Astrocyte (in vitro differentiated cells and primary cell): ENCODE results near the gene DIAPH2. TPM values are rescaled to one million over a fixed set of nuclear protein-coding genes. Genes with fewer than 3 reads are reported as not detected.

Experiments used
- DNase-seq: peaks from one replicate; pipeline ENCODE4 v3.0.0-alpha.2; 2010; ENCODE audit warnings: low read depth
- FAIRE-seq: peaks from 2 replicates; lab custom pipeline; 2011; peaks lifted over from hg19 to GRCh38; lab: Jason Lieb, UNC
- H2AFZ ChIP-seq: 2 replicates; pipeline ENCODE4 v1.6.0; 2012; ENCODE audit warnings: low read depth, low read length, inconsistent platforms
- H3K27ac ChIP-seq: 2 replicates; pipeline ENCODE4 v1.5.1; 2011; ENCODE audit warnings: low read depth, low read length, inconsistent platforms
- H3K27me3 ChIP-seq: 2 replicates; pipeline ENCODE4 v1.6.0; 2011; ENCODE audit warnings: low read length, inconsistent platforms; ENCODE audit not compliant: insufficient read depth
- H3K36me3 ChIP-seq: 2 replicates; pipeline ENCODE4 v1.5.1; 2011; ENCODE audit warnings: low read length, inconsistent platforms; ENCODE audit not compliant: insufficient read depth
- H3K4me1 ChIP-seq: 2 replicates; pipeline ENCODE4 v1.5.1; 2011; ENCODE audit warnings: low read length, inconsistent platforms; ENCODE audit not compliant: insufficient read depth
- H3K4me2 ChIP-seq: 2 replicates; pipeline ENCODE4 v1.6.0; 2012; ENCODE audit warnings: low read length, inconsistent platforms
- H3K4me3 ChIP-seq: 2 replicates; pipeline ENCODE4 v1.5.1; 2011; ENCODE audit warnings: low read depth, mild to moderate bottlenecking, low read length, inconsistent platforms; ENCODE audit not compliant: insufficient read depth
- H3K79me2 ChIP-seq: 2 replicates; pipeline ENCODE4 v1.6.0; 2012; ENCODE audit warnings: mild to moderate bottlenecking, low read length, inconsistent platforms; ENCODE audit not compliant: insufficient read depth
- H3K9ac ChIP-seq: 2 replicates; pipeline ENCODE4 v1.6.0; 2012; ENCODE audit warnings: mild to moderate bottlenecking, low read length, inconsistent platforms
- H3K9me3 ChIP-seq: 2 replicates; pipeline ENCODE4 v1.5.1; 2012; ENCODE audit warnings: low read depth, mild to moderate bottlenecking, low read length, inconsistent platforms; ENCODE audit not compliant: insufficient read depth
- H4K20me1 ChIP-seq: 2 replicates; pipeline ENCODE4 v1.6.0; 2012; ENCODE audit warnings: low read length, inconsistent platforms; ENCODE audit not compliant: insufficient read depth
- H3K27ac Mint-ChIP-seq: one replicate; pipeline ENCODE4 v1.8.0; 2021; ENCODE audit warnings: mild to moderate bottlenecking, mixed read lengths; ENCODE audit not compliant: unreplicated experiment
- H3K27me3 Mint-ChIP-seq: one replicate; pipeline ENCODE4 v1.8.0; 2021; ENCODE audit warnings: low read depth, mixed read lengths; ENCODE audit not compliant: unreplicated experiment
- H3K36me3 Mint-ChIP-seq: one replicate; pipeline ENCODE4 v1.8.0; 2021; ENCODE audit warnings: low read depth, mixed read lengths; ENCODE audit not compliant: unreplicated experiment
- H3K4me1 Mint-ChIP-seq: one replicate; pipeline ENCODE4 v1.8.0; 2021; ENCODE audit warnings: low read depth, mixed read lengths; ENCODE audit not compliant: unreplicated experiment
- H3K4me3 Mint-ChIP-seq: one replicate; pipeline ENCODE4 v1.8.0; 2021; ENCODE audit warnings: mild to moderate bottlenecking, moderate library complexity, mixed read lengths; ENCODE audit not compliant: unreplicated experiment
- H3K9me3 Mint-ChIP-seq: one replicate; pipeline ENCODE4 v1.8.0; 2021; ENCODE audit warnings: mild to moderate bottlenecking, mixed read lengths; ENCODE audit not compliant: unreplicated experiment
- EZH2 ChIP-seq: IDR thresholded peaks from 2 replicates; pipeline ENCODE4 v1.6.1; 2012; ENCODE audit warnings: mild to moderate bottlenecking, low read length, inconsistent platforms; ENCODE audit not compliant: insufficient read depth
- total RNA-seq: library from RNA; stranded (reverse); gene quantifications from 2 replicates; pipeline ENCODE4 v1.2.1, GENCODE V29; 2021
- TF ChIP-seq, protein P1 (sequence below): IDR thresholded peaks from 2 replicates; pipeline ENCODE4 v1.5.1; 2011; ENCODE audit warnings: low read depth, mild to moderate bottlenecking, inconsistent platforms, low read length, moderate library complexity; ENCODE audit not compliant: insufficient read depth

DIAPH2 gene
- total RNA-seq, 1 donor from 2014 or later = 9.8 TPM

DNA sequence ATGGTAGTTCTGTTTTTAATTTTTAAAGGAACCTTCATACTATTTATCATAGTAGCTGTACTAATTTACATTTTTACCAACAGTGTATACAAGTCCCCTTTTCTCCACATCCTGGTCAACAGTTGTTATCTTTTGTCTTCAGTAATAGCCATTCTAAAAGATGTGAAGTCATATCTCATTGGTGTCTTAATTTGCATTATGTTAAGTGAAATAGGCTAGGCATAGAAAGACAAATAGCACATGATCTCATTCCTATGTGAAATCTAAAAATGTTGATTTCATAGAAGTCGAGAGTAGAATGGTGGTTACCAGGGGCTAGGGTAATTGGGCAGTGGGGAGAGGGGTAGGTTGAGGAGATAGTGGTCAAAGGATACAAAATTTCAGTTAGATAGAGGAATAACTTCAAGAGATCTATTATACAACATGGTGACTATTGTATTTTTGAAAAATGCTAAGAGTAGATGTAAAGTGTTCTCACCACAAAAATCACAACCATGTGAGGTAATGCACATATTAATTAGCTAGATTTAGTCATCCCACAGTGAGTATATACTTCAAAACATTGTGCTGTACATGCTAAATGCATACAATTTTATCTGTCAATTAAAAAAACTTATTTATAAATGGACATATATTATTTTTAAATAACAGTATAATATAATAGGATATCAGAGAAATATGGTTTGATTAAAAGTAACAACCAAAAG lies 58.9 kb downstream of the DIAPH2 start:
- Histone ChIP-seq H3K36me3 (no peaks in the 10 kb centered on the region), H3K4me3 (no peak overlapping the region), H3K79me2 (no peaks in the 10 kb centered on the region), H4K20me1 (no peaks in the 10 kb centered on the region), H3K9me3 (no peaks in the 10 kb centered on the region), H3K27me3 (no peaks in the 10 kb centered on the region), H3K9ac (no peak overlapping the region), H2AFZ (no peak overlapping the region), H3K27ac (no peak overlapping the region), H3K4me1 (no peaks in the 10 kb centered on the region), H3K4me2 (no peak overlapping the region)
- no peaks in the 10 kb centered on the region for H3K9me3 Mint-ChIP-seq
- no peak overlapping the region for H3K4me3 Mint-ChIP-seq
- TF ChIP-seq, protein P1, sequence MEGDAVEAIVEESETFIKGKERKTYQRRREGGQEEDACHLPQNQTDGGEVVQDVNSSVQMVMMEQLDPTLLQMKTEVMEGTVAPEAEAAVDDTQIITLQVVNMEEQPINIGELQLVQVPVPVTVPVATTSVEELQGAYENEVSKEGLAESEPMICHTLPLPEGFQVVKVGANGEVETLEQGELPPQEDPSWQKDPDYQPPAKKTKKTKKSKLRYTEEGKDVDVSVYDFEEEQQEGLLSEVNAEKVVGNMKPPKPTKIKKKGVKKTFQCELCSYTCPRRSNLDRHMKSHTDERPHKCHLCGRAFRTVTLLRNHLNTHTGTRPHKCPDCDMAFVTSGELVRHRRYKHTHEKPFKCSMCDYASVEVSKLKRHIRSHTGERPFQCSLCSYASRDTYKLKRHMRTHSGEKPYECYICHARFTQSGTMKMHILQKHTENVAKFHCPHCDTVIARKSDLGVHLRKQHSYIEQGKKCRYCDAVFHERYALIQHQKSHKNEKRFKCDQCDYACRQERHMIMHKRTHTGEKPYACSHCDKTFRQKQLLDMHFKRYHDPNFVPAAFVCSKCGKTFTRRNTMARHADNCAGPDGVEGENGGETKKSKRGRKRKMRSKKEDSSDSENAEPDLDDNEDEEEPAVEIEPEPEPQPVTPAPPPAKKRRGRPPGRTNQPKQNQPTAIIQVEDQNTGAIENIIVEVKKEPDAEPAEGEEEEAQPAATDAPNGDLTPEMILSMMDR = no peak
- FAIRE-seq (no peak), DNase-seq (no peak)
- H3K36me3 Mint-ChIP-seq = no peaks in the 10 kb centered on the region
- H3K27me3 Mint-ChIP-seq = no peaks in the 10 kb centered on the region
- no peaks in the 10 kb centered on the region for H3K4me1 Mint-ChIP-seq
- H3K27ac Mint-ChIP-seq = no peak overlapping the region

DNA sequence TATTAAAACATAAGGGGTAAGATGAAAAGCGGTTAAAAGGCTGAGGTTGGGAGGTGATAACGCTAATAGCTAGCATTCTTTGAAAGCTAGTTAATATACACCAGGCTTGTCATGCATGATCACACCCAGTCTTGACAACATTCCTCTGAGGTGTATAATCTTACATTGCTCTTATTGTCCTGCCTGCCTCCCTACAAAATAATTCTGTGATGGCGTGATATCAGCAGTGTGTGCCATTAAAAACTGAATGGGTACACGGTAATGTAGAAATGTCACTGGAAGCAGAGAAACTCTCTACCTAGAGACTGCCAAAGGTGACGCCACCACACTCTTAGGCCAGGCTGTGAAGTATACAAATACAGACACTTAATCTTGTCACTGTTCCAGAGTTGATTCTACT lies 68.1 kb downstream of the DIAPH2 start:
- Histone ChIP-seq H2AFZ (no peak overlapping the region), H3K79me2 (no peaks in the 10 kb centered on the region), H4K20me1 (no peaks in the 10 kb centered on the region), H3K27ac (no peak overlapping the region), H3K4me1 (no peaks in the 10 kb centered on the region), H3K9ac (no peak overlapping the region), H3K27me3 (no peaks in the 10 kb centered on the region), H3K4me2 (no peak overlapping the region), H3K36me3 (no peaks in the 10 kb centered on the region), H3K4me3 (no peak overlapping the region), H3K9me3 (no peaks in the 10 kb centered on the region)
- Mint-ChIP-seq H3K4me3 (no peak overlapping the region), H3K36me3 (peaks cover 2% of the 10 kb centered on the region), H3K27me3 (no peaks in the 10 kb centered on the region), H3K27ac (no peak overlapping the region), H3K4me1 (no peaks in the 10 kb centered on the region), H3K9me3 (no peaks in the 10 kb centered on the region)
- TF ChIP-seq EZH2 = no peak
- TF ChIP-seq, protein P1 = no peak
- DNase-seq (peak; percentile 6), FAIRE-seq (no peak)

DNA sequence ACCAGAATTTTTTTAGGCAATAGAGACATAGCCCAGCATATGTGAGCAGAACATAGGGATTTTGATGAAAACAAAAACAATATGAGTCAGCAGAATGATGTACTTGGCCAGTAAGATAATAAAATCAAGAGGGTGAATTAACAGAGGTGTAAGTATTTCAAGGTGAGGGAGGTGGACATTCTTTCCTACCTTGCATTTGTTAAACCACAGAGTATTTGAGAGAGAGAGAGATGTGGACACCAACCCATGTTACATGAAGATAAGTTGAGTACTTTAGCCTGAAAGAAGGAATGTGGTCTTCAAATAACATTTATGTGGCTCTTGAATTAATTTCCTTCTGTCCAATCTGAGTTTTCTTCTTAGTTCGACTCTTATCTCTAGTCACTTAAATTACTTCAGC lies 68.6 kb downstream of the DIAPH2 start:
- H4K20me1 ChIP-seq = no peaks in the 10 kb centered on the region
- H3K9me3 Mint-ChIP-seq = no peaks in the 10 kb centered on the region
- H3K9ac ChIP-seq = no peak overlapping the region
- H3K4me2 ChIP-seq = no peak overlapping the region
- no peaks in the 10 kb centered on the region for H3K9me3 ChIP-seq
- no peak overlapping the region for H3K27ac ChIP-seq
- H3K27ac Mint-ChIP-seq = no peak overlapping the region
- no peak overlapping the region for H3K4me3 ChIP-seq
- no peaks in the 10 kb centered on the region for H3K27me3 Mint-ChIP-seq
- no peak overlapping the region for H2AFZ ChIP-seq
- no peaks in the 10 kb centered on the region for H3K79me2 ChIP-seq
- no peak overlapping the region for H3K4me3 Mint-ChIP-seq
- TF ChIP-seq, protein P1 = no peak
- TF ChIP-seq EZH2 = no peak
- H3K36me3 Mint-ChIP-seq = peaks cover 2% of the 10 kb centered on the region
- no peaks in the 10 kb centered on the region for H3K36me3 ChIP-seq
- no peaks in the 10 kb centered on the region for H3K27me3 ChIP-seq
- peak; percentile 26 for FAIRE-seq
- no peaks in the 10 kb centered on the region for H3K4me1 Mint-ChIP-seq
- H3K4me1 ChIP-seq = no peaks in the 10 kb centered on the region
- no peak for DNase-seq
